ENCODE results near the gene CLEC19A.

CLEC19A gene

DNA sequence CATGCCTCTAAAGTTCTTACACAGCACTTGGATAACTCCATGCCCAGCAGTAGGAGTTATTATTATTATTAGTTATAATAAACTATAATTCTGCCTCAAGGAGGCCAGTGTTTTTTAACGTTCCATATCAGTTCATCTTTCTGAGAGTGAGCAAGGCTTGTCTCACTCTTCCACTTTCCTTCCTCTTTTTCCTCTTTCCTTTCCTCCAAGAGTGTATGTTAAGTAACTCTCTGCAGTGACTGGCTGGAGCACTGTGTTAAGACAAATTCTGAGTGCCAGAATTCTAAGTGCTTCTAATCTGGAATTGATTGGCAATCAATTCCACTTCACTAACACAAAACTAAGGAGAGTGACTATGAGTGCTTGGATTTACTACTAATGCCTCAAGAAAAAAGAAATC, 16.4 kb downstream of the CLEC19A start:
- Histone ChIP-seq H3K27me3 (replicated peaks) (no peaks in the 10 kb centered on the region), H3K4me3 (ENCODE audit: low read depth, low read length) (no peak overlapping the region), H3K36me3 (replicated peaks) (no peaks in the 10 kb centered on the region), H3K27ac (no peak overlapping the region)
- DNase-seq: no peak
- in situ Hi-C loops (cut with HindIII; ENCODE audit: low pct_ligation_motif_present, low sequenced_read_pairs): no loop called here
- TF ChIP-seq, protein P1, sequence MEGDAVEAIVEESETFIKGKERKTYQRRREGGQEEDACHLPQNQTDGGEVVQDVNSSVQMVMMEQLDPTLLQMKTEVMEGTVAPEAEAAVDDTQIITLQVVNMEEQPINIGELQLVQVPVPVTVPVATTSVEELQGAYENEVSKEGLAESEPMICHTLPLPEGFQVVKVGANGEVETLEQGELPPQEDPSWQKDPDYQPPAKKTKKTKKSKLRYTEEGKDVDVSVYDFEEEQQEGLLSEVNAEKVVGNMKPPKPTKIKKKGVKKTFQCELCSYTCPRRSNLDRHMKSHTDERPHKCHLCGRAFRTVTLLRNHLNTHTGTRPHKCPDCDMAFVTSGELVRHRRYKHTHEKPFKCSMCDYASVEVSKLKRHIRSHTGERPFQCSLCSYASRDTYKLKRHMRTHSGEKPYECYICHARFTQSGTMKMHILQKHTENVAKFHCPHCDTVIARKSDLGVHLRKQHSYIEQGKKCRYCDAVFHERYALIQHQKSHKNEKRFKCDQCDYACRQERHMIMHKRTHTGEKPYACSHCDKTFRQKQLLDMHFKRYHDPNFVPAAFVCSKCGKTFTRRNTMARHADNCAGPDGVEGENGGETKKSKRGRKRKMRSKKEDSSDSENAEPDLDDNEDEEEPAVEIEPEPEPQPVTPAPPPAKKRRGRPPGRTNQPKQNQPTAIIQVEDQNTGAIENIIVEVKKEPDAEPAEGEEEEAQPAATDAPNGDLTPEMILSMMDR (IDR thresholded peaks at IDR 0.05; ENCODE audit: low read depth, low read length, missing control alignments): no peak

DNA sequence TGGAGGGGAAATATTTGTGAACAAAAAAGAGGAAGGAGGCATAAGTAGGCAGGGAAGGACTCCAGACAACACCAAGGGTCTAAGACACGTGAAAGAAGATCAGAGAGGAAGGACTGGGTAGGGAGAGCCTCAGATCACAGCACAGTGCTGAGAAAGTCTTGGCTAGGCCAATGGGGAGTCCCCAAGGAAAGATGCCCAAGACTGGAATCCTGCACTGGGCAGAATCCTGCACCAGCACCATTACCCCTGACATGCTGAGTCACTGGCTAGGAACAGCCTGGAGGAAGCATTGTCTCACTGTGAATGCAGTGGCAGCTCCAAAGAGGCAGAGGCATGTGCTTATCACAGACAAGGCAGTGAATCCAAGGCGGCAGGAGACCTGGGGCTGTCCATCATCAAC, 19.2 kb downstream of the CLEC19A start:
- Histone ChIP-seq H3K27ac (no peak overlapping the region), H3K27me3 (replicated peaks) (no peaks in the 10 kb centered on the region), H3K4me3 (ENCODE audit: low read depth, low read length) (no peak overlapping the region), H3K36me3 (replicated peaks) (no peaks in the 10 kb centered on the region)
- no peak for DNase-seq
- in situ Hi-C loops (cut with HindIII; ENCODE audit: low pct_ligation_motif_present, low sequenced_read_pairs): no loop called here
- TF ChIP-seq, protein P1 (IDR thresholded peaks at IDR 0.05; ENCODE audit: low read depth, low read length, missing control alignments): no peak

DNA sequence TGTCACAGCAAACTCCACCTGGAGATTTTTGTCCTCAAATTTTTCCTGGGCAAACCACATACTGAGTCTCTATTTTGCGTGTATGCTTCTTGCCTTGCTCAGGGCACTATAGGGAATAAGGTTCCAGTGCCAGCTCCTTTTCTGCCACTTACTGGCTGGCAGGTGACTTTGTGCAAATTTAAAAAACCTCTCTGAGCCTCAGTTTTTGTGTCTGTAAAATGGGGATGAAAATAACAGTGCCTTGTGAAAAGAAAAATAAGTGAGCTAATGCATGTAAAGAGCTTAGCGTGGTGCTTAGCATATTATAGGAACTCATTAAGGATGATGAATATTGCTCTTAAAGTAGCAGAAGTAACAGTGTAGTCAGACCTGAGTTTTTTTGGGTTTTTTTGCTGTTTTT, 19.9 kb downstream of the CLEC19A start:
- in situ Hi-C loops (cut with HindIII; ENCODE audit: low pct_ligation_motif_present, low sequenced_read_pairs): no loop called here
- H3K27me3 ChIP-seq (replicated peaks): no peaks in the 10 kb centered on the region
- no peaks in the 10 kb centered on the region for H3K36me3 ChIP-seq (replicated peaks)
- no peak overlapping the region for H3K27ac ChIP-seq
- TF ChIP-seq, protein P1 (IDR thresholded peaks at IDR 0.05; ENCODE audit: low read depth, low read length, missing control alignments): no peak
- no peak for DNase-seq
- H3K4me3 ChIP-seq (ENCODE audit: low read depth, low read length): no peak overlapping the region

DNA sequence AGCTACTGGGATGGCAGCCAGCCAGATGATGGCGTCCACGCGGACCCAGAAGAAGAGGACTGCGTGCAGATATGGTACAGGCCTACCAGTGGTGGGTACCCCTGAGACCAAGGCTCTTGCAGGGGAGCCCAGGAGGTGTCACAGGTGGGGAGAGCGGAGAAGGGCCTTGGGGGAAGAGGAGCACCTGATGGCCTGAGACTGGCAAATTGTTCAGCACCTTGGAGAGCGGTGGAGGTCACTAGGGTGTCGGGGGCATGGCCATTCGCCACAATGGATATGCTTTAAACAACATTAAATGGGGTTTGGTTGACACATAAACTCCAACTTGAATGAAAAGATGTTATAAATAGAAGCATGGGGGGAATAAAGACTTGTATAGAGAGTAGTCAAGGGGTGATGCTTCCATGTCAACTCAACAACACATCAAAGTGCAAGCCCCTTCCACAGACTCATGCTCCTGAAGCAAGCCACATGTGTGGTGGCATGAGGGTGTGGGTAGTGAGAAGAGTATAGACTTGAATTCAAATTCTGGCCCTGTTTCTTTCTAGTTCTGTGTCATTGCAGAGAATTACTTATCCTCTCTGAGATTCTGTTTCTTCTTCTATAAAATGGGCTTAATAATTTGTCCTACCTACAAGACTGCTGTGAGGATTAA, 22.2 kb downstream of the CLEC19A start:
- Histone ChIP-seq H3K27ac (no peak overlapping the region), H3K36me3 (replicated peaks) (no peaks in the 10 kb centered on the region), H3K27me3 (replicated peaks) (no peaks in the 10 kb centered on the region), H3K4me3 (ENCODE audit: low read depth, low read length) (no peak overlapping the region)
- DNase-seq: no peak
- TF ChIP-seq, protein P1 (IDR thresholded peaks at IDR 0.05; ENCODE audit: low read depth, low read length, missing control alignments): no peak
- in situ Hi-C loops (cut with HindIII; ENCODE audit: low pct_ligation_motif_present, low sequenced_read_pairs): no loop called here

DNA sequence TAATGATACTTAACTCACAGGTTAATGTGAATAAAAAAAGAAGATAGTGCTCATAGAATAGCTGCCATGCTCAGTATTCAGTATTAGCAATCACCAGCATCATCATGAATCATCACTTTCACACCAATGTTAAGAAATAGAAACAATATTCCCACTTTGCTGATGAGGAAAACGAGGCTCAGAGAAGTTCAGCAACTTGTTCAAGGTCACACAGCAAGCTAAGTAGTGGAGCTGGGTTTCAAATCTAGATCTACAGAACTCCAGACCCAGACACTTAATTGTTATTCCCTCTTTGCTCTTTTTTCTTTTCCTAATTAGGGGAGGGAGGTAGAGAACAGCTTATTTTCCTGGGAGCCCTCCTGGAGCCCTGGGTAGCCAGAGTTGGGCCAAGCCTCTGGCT, 22.9 kb downstream of the CLEC19A start:
- no peak for DNase-seq
- in situ Hi-C loops (cut with HindIII; ENCODE audit: low pct_ligation_motif_present, low sequenced_read_pairs): no loop called here
- TF ChIP-seq, protein P1 (IDR thresholded peaks at IDR 0.05; ENCODE audit: low read depth, low read length, missing control alignments): no peak

DNA sequence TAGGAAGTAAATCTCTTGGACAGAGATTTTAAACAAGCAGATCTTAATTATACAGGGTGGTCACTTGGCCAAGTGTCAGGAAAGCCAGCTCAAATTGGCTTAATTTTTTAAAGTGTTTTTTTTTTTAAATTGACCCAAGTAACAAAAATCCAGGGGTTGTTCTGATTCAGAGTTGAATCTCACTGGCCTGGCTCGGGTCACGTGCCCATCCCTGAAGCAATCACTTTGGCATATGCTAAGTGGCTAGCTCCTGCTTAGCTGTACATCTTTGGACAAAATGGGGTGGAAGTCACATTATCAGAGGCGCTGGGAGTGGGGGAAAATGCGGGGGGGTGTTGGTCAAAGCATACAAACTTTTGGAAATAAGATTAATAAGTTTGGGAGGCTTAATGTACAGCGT, 23.6 kb downstream of the CLEC19A start:
- DNase-seq: no peak
- Histone ChIP-seq H3K27me3 (replicated peaks) (no peaks in the 10 kb centered on the region), H3K4me3 (ENCODE audit: low read depth, low read length) (no peak overlapping the region), H3K27ac (no peak overlapping the region), H3K36me3 (replicated peaks) (no peaks in the 10 kb centered on the region)
- TF ChIP-seq, protein P1 (IDR thresholded peaks at IDR 0.05; ENCODE audit: low read depth, low read length, missing control alignments): no peak
- in situ Hi-C loops (cut with HindIII; ENCODE audit: low pct_ligation_motif_present, low sequenced_read_pairs): no loop called here

More for the DNA sequence above, 22.9 kb downstream of the CLEC19A start:
- Histone ChIP-seq H3K36me3 (replicated peaks) (no peaks in the 10 kb centered on the region), H3K4me3 (ENCODE audit: low read depth, low read length) (no peak overlapping the region), H3K27me3 (replicated peaks) (no peaks in the 10 kb centered on the region), H3K27ac (no peak overlapping the region)
